Transverse colon (tissue), 4 donors: ENCODE measurements around the gene LETM1.

Source experiments
- CTCF ChIP-seq, 5 experiments: fragments of 200-600 bp in 3 of 5; fragments of 450-650 bp in 2 of 5; sonication (generic) in 3 of 5; IDR thresholded peaks; 1 replicate in 2 of 5; 2 replicates in 3 of 5; pipeline ENCODE4 v1.5.1; 2016 to 2017; ENCODE audit warnings: antibody characterized with exemption in 5 of 5, inconsistent platforms in 3 of 5, mild to moderate bottlenecking in 2 of 5, moderate library complexity in 1 of 5
- POLR2A ChIP-seq: fragments of 450-650 bp; IDR thresholded peaks from one replicate; pipeline ENCODE4 v1.6.1; 2016; ENCODE audit warnings: antibody characterized with exemption, mild to moderate bottlenecking, moderate library complexity
- POLR2AphosphoS5 ChIP-seq, 3 donors: sonication (generic); formaldehyde crosslinking; IDR thresholded peaks; one replicate each; pipeline ENCODE4 v1.6.1; 2016; ENCODE audit warnings: antibody characterized with exemption in 3 of 3

DNA sequence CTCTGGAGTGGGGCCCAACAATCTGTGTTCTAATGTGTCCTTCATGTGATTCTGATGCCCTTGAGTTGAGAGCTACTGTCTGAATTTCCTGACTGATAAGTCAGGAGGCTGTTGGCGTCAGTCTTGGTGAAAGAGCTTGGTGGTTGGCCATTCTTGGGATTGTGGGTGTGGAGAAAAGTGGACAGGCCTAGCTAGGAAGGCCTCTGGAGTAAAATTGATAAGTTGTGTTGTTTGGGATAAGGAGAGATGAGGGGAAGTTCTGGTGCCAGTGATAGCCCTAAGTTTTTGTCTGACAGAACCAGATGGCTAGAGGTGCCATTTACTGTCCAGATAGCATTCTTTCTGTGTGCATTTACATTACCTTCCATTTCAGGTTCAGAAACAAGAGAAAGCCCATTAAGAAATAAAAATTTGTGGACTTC, 26.9 kb upstream of the LETM1 start:
- TF ChIP-seq CTCF (IDR thresholded peaks at IDR 0.05) = no peak
- TF ChIP-seq POLR2A = no peak
- no peak for TF ChIP-seq POLR2AphosphoS5 (IDR thresholded peaks at IDR 0.05)
